ENCODE data around the gene PDLIM5.
"Not testable (repeated sequence)": the region's sequence is repeated elsewhere in the genome, so short reads cannot be mapped to it uniquely, and the experiment has no call there.

PDLIM5 gene

GRCh38 chr4:94508296-94508695 lies 56.6 kb downstream of the PDLIM5 start:
- Histone ChIP-seq H3K27me3 (ENCODE audit: control insufficient read depth, insufficient read depth, low read length) (no peaks in the 10 kb centered on the region), H3K9ac (no peak overlapping the region), H3K9me3 (ENCODE audit: control insufficient read depth, low read length) (no peaks in the 10 kb centered on the region), H3K4me3 (ENCODE audit: low read depth, low read length) (no peak overlapping the region), H3K27ac (no peak overlapping the region), H3K4me2 (ENCODE audit: low read length) (no peak overlapping the region), H2AFZ (no peak overlapping the region), H3K36me3 (ENCODE audit: control insufficient read depth, insufficient read depth, low read length) (no peaks in the 10 kb centered on the region), H3K4me1 (no peaks in the 10 kb centered on the region), H3K79me2 (no peaks in the 10 kb centered on the region)
- TF ChIP-seq CTCF (IDR thresholded peaks at IDR 0.05) = no peak

- Histone ChIP-seq H2AFZ (no peak overlapping the region), H3K27ac (no peak overlapping the region), H3K9me3 (ENCODE audit: control insufficient read depth, low read length) (no peaks in the 10 kb centered on the region), H3K27me3 (ENCODE audit: control insufficient read depth, insufficient read depth, low read length) (no peaks in the 10 kb centered on the region), H3K36me3 (ENCODE audit: control insufficient read depth, insufficient read depth, low read length) (no peaks in the 10 kb centered on the region), H3K9ac (no peak overlapping the region), H3K4me1 (no peaks in the 10 kb centered on the region), H3K79me2 (no peaks in the 10 kb centered on the region), H3K4me3 (ENCODE audit: low read depth, low read length) (no peak overlapping the region), H3K4me2 (ENCODE audit: low read length) (no peak overlapping the region)
- TF ChIP-seq CTCF (IDR thresholded peaks at IDR 0.05) = no peak
Measured at GRCh38 chr4:94508806-94509205, 57.1 kb downstream of the PDLIM5 start.

GRCh38 chr4:94511591-94511990 lies 59.8 kb downstream of the PDLIM5 start:
- Histone ChIP-seq H3K27me3 (ENCODE audit: control insufficient read depth, insufficient read depth, low read length) (no peaks in the 10 kb centered on the region), H3K36me3 (ENCODE audit: control insufficient read depth, insufficient read depth, low read length) (no peaks in the 10 kb centered on the region), H3K27ac (no peak overlapping the region), H3K9ac (no peak overlapping the region), H3K4me3 (ENCODE audit: low read depth, low read length) (no peak overlapping the region), H3K4me1 (no peaks in the 10 kb centered on the region), H3K79me2 (no peaks in the 10 kb centered on the region), H2AFZ (no peak overlapping the region), H3K9me3 (ENCODE audit: control insufficient read depth, low read length) (no peaks in the 10 kb centered on the region), H3K4me2 (ENCODE audit: low read length) (no peak overlapping the region)
- no peak for TF ChIP-seq CTCF (IDR thresholded peaks at IDR 0.05)

- not testable (repeated sequence) for H3K27ac ChIP-seq; H3K4me3 ChIP-seq (ENCODE audit: low read depth, low read length); H3K36me3 ChIP-seq (ENCODE audit: control insufficient read depth, insufficient read depth, low read length); H3K79me2 ChIP-seq; H3K9ac ChIP-seq; H2AFZ ChIP-seq; H3K9me3 ChIP-seq (ENCODE audit: control insufficient read depth, low read length); H3K4me2 ChIP-seq (ENCODE audit: low read length); H3K4me1 ChIP-seq; H3K27me3 ChIP-seq (ENCODE audit: control insufficient read depth, insufficient read depth, low read length)
Measured at GRCh38 chr4:94513532-94513931, 61.8 kb downstream of the PDLIM5 start.

- no peak overlapping the region for H3K4me2 ChIP-seq (ENCODE audit: low read length)
- no peaks in the 10 kb centered on the region for H3K27me3 ChIP-seq (ENCODE audit: control insufficient read depth, insufficient read depth, low read length)
- no peaks in the 10 kb centered on the region for H3K79me2 ChIP-seq
- no peak for TF ChIP-seq CTCF (IDR thresholded peaks at IDR 0.05)
- no peak overlapping the region for H3K4me3 ChIP-seq (ENCODE audit: low read depth, low read length)
- no peaks in the 10 kb centered on the region for H3K4me1 ChIP-seq
- no peak overlapping the region for H3K27ac ChIP-seq
- H3K9ac ChIP-seq = no peak overlapping the region
- no peaks in the 10 kb centered on the region for H3K9me3 ChIP-seq (ENCODE audit: control insufficient read depth, low read length)
- no peak overlapping the region for H2AFZ ChIP-seq
- no peaks in the 10 kb centered on the region for H3K36me3 ChIP-seq (ENCODE audit: control insufficient read depth, insufficient read depth, low read length)
Measured at GRCh38 chr4:94515365-94515764, 63.6 kb downstream of the PDLIM5 start.

All from parathyroid adenoma (tissue), 2 donors.